MV-4-11 (cell line): ENCODE results near the gene ANXA5.
"Not testable (repeated sequence)": the region's sequence is repeated elsewhere in the genome, so short reads cannot be mapped to it uniquely, and the experiment has no call there.

Experiments
- DNase-seq: peaks from one replicate; lab custom pipeline; 2025; lab: John Stamatoyannopoulos, UW

The ANXA5 gene

DNA sequence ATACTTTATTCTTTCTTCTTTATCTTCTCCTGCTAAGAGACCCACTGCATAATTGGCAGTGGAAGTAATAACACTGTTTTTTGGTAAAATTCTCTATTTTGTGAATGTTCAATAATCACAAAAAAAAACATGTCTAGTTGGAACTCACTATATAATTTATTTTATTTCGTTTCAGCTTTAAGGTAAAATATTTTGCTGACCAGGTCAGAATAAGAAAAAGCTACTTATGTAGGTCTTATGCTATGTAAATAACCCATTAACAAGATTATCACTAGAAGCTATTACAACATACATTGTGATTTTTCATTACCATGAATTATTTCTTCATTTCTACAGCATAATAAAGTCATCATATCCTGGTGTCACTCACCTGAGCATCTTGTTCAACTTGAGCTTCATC lies 19.3 kb downstream of the ANXA5 start:
- DNase-seq, result no peak

DNA sequence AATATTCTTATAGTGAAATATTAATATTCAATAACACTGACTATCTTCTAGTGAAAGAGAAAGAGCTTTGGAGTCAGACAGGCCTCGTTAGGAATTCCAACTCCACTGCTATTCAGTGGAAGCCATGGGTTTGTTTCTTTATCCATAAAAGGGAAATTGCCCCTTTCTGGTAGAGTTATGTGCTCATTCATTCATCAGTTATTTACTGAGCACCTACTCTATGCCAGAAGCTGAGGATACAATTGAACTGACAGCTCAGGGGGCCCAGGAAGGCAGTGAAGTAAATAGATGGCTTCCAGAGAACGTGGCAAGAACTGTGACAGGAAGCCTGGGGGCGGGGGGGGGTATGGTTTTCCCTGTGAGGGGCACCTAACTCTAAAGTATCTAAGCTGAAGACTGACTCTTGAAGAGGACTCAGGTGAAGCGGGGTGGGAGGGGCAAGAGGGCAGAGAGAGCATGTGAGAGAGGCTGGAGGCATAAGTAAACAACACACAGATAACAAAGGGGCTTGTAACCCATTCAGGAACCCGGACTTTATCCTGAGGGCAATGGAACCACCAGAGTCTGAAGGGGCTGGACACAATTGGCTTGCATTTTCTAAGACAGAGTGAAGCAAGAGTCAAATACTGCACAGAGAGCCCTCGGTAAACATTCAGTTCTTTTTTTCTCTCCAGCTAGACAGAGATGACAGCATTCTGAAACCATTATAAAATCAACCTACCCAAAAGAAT lies 20.3 kb downstream of the ANXA5 start:
- no peak for DNase-seq

DNA sequence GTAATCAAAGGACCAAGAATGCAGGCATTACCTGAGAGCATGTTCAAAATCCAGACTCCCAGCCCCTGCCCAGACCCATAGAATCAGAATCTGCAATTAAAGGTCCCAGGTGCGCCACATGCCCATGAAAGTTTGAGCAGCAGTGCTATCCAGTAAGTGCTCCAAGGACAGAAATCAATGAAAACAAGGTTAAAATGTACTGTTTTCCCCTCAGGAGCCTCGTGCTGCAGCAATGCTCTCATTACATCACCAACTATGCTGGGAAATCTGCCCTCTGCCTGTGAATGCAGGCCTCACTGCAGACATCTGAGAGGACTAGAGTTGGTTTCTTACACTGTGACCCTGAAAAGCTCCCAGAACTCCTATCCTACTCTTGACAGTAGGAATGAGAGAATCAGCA lies 21.1 kb downstream of the ANXA5 start:
- DNase-seq, result no peak

DNA sequence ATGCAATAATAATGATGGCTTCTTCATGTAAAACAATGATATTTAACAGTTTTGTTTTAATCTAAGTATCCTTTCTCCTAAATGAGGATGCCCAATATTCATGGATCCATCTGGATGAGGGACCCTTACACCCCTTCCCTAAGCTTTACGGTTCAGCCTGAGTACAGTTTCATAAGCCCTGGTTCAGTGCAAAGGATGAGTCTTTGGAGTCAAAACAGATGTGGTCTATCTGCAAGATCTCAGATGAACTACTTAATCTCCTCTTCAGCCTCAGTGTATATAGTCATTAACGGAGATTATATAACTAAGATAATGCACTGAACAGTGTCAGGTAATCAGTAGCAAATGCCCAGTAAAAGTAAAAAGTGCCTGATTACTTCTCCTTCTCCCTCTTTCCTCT lies 22.1 kb downstream of the ANXA5 start:
- DNase-seq, result no peak

DNA sequence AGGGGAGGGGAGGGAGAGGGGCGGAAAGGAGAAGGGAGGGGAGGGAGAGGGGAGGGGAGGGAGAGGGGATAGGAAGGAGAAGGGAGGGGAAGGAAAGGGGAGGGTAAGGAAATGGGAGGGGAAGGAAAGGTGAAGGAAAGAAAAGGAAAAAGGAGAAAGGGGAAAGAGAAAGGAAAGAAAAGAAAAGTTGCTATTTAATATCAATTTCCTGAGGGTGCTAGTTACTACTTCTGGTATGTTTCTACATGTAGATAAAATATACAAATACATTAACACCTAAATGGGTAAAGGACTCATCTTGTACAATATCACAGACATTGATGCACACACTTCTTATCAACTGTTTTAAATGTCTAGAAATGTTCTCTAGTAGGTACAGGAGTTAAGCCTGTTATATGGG lies 22.6 kb downstream of the ANXA5 start:
- DNase-seq, result no peak

DNA sequence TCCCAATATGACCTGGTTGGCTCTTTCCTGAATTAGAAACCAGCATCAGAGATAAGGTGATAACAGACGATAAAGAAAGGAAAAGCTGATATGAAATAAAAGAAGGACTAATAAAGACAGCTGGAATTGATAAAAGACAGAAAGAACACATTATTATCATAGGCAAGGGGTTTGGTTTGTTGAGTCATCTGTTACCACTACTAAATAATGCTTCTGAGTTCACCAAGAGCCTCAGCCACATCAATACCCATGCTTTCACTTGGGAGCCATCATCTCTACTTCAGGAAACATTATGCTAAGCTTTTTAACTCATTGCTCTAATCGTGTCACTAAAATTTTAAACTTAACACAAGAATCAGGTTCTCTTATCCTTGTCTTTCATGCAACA lies 27.6 kb downstream of the ANXA5 start:
- no peak for DNase-seq

DNA sequence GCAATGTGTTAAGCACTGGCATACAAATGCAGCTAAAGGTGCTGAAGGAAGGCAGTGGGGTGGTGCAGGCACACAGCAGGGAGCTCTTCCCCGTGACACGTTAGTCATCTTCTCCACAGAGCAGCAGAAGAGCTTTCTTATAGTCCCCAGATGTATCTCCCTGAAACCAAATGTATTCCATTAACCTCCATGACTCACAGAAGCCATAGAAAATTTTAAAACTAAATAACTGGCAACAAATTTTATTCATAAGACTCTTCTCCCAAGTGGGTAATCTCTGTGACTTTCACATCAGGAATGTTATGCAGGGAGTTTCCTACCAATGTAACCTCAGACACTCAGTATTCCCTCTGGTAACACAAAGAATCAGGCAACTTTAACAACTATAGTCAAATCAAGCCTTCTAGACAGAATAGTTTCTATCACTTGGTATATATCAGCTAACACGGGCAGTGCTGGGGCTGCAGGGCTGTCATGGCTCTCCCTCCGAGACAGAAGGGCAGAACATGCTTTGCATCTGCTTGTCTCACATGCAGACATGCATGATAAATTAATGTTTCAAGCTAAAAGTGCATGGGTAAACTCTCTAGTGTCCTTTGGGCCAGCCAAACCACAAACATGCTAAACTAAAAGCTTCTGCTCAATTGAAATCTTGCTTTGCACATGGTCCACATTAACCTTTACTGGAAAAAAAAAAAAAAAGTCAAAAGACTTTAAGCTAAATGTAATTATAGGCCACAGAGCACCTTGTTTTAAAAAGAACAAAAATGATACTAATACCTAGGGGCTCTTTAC lies 28.2 kb downstream of the ANXA5 start:
- no peak for DNase-seq

DNA sequence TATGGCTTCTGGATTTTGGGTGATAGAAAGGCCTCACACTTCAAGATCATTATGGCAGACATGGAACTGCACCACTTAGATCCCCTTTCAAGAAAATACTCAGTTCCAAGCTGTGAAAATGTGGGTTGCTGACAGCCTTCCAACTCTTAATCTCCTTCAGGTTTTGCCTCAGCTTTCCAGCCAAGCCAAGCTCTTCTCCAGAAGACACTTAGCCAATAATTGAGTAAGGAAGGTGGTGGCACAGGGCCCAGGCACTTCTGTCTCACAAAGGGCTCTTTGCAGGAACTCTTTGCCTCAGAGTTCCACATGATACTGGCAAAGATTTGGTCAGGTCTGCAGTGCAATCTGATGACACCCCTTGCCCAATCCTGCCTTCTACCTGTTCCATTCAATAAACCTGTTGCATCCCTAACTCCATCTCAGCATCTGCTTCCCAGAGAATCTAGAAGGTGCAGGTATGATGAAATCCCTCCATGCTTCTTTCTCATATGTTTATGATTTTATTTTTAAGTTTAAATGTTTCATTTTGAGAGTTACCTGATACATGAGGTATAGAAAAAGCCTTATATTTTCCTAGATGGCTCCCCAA lies 30.6 kb downstream of the ANXA5 start:
- DNase-seq, result no peak

DNA sequence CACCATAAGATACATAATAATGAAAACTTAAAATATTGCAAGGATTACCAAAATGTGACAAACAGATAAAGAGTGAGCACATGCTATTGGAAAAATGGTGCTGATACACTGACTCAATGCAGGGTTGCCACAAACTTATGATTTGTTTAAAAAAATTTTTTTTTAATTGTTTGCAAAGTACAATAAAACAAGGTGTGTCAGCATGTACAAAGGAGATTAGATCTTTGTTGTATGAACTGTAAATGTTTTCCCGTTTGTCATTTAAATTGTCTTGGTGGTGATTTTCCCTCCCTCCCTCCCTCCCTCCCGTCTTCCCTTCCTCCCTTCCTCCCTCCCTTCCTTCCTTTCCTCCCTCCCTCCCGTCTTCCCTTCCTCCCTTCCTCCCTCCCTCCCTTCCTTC lies 31.4 kb downstream of the ANXA5 start:
- no peak for DNase-seq

DNA sequence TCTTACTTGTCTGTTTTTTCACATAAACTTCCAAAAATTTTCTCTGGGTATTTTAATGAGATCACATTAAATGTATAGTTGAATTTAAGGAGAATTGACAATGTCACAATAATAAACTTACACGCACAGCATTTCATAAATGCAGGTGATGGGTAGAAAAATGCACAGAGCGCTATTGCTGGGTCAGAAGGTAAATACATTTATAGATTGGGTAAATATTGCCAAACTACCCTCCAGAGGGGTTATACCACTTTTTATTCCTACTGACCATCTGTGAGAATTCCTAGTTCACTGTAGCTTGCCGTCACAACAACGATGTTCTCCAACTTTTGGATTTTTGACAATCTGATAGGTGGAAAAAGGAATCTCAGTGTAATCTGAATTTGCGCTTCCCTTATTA lies 34.6 kb downstream of the ANXA5 start:
- no peak for DNase-seq

DNA sequence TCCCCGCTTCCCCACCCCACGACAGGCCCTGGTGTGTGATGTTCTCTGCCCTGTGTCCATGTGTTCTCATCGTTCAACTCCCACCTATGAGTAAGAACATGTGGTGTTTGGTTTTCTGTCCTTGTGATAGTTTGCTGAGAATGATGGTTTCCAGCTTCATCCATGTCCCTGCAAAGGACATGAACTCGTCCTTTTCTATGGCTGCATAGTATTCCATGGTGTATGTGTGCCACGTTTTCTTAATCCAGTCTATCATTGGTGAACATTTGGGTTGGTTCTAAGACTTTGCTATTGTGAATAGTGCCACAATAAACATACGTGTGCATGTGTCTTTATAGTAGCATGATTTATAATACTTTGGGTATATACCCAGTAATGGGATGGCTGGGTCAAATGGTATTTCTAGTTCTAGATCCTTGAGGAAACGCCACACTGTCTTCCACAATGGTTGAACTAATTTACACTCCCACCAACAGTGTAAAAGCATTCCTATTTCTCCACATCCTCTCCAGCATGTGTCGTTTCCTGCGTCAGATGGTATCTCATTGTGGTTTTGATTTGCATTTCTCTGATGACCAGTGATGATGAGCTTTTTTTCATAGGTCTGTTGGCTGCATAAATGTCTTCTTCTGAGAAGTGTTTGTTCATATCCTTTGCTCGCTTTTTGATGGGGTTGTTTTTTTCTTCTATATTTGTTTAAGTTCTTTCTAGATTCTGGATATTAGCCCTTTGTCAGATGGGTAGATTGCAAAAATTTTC lies 36.4 kb downstream of the ANXA5 start:
- DNase-seq, result not testable (repeated sequence)

DNA sequence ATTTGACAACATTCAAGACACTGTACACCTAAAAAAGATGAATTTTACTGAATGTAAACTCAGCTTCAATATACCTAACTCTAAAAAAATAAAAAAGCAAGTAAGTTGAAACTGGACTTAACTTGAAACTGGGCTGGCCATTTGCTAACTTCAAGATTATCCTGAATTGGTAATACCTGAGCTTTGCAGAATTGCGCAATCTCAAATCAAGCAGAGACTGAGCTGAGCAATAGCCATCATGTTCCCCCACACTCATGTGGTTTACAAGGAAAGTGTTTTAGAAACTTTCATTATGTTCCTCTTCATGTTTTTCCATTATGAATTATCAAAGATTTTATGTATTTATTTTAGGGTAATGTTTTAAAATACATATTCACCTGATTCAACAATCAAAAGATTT lies 38.7 kb downstream of the ANXA5 start:
- DNase-seq, result no peak

DNA sequence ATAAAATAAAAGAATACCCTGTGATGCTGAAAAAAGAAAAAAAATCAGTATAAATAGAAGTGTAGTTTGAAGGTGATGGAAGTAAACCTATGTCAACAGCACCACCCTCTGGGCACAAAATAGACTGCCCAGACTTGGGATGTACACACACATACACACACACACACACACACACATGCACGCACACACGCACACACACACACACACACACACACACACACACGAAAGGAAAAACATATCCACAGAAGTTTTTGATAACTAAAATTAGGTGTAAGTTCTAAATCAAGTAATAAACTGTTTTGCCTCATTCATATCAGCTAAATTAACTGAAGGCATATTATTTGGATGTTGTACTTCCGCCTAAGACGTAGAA lies 40.5 kb downstream of the ANXA5 start:
- DNase-seq, result peak; percentile 49

DNA sequence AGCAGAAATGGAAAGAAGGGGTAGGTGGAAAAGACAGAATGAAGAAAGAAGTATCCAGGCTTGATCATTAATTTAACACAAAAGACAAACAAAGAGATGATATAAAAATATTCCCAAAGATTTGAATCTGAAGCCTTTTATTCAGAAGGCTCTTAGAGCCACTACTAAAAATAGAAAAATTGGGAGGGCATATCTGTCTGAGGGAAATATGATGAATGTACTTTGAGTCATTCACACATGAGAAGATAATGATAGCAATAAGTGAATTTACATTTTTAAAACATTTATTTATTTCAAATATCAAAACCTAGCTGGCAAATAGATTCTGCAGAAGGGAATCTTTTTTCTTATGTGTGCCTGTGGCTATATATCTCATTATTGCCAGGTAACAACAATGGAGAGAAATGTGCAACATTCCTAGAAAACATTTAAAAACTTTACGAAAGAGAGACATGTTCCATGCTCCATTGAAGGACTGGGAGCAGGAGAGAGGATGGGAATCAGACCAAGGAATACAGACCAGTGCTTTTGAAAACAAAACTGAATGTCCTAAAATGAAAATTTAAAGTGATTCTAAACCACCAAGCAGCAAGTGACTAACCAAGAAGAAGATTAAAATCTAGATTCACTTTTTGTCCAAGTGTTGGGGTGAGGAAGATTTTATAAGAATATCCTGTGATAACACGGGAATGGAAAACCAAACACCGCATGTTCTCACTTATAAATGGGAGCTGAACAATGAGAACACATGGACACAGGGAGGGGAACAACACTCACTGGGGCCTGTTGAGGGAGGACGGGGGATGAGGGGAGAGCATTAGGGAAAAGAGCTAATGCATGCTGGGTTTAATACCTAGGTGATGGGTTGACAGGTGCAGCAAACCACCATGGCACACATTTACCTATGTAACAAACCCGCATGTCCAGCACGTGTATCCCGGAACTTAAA lies 41.2 kb downstream of the ANXA5 start:
- DNase-seq, result no peak

DNA sequence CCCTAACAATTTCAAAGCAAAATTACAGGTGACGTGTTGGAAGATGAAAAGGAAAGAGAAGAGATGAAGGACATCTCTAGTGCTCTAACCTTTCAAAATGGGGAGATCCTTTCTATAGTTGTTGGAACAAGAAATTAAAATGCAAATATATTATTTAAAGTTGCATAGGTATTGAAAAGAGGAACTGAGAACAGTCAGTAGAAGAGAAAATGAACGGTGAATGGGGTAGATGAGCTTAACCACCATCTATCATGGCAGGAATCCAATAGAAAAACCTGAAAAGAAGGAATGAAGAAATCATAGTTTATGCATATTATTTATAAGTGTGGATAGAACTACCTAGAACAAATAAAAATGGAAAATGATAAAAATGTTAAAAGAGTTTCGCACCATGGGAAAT lies 42.0 kb downstream of the ANXA5 start:
- DNase-seq, result no peak

DNA sequence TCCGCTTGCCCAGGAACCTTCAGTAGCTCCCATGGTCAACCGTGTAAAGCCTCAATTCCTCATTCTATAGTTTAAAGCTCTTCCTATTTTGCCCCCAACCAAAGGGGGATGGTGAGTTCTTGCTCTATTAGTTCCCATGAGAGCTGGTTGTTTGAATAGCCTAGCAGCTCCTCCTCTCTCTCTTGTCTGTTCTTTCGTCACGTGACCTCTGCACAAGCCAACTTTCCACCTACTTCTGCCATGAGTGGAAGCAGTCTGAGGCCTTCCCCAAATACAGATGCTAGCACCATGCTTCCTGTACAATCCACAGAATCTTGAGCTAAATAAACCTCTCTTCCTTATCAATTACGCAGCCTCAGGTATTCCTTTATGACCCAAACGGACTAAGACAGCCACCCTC lies 42.8 kb downstream of the ANXA5 start:
- DNase-seq, result no peak

DNA sequence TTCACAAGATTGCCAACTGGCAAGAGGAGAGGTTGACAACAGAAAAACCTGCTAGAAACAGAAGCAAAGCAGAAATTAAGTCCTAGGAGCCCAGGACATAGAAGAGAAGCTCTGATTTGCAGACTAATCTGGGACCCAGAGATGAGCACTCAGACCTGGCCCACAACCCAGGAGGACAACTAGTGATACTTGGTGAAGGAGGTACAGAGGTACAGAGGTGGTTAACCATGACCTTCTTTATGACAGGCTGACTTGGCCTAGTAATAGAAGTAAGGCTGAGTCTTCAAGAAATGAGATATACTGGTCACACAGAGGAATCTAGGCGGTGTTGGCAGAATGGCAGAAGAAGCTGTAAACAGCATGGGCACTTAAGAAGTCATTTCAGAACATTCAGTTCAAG lies 43.6 kb downstream of the ANXA5 start:
- no peak for DNase-seq

DNA sequence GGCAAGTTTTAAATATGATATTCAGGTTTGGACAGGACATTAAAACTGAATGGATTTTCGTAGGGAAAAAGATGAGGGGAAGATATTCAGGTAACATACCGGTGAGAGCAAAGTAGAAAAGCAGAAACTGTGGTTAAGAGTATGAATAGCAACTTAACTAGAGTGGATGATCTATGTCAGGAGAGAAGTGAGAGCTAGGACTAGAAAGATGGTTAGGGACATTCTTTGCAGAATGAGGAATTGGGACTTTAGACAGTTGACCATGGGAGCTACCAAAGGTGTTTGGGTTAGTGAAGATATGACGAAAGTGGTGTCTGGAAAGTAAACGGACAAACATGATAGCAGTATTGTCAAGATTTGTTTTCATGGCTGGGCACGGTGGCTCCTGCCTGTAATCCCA lies 45.2 kb downstream of the ANXA5 start:
- DNase-seq, result peak; percentile 78

DNA sequence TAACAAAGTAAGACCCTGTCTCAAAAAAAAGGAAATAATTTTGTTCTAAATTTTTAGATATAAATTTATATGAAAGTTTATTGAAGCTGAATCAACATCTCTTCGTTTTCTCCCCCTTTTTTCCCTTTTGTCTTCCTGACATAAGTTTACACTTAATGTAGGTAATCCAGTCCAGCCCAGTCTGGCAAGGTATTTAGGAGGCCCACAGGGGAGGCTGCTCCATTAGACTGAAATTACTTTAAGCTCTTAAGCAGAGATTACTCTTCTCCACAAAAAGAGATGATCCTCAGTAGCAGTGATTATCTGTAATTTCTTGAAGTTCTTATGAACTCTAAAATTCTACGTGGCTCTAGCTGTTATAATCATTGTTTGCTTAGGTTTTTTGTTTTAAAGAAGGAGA lies 46.0 kb downstream of the ANXA5 start:
- DNase-seq, result no peak

DNA sequence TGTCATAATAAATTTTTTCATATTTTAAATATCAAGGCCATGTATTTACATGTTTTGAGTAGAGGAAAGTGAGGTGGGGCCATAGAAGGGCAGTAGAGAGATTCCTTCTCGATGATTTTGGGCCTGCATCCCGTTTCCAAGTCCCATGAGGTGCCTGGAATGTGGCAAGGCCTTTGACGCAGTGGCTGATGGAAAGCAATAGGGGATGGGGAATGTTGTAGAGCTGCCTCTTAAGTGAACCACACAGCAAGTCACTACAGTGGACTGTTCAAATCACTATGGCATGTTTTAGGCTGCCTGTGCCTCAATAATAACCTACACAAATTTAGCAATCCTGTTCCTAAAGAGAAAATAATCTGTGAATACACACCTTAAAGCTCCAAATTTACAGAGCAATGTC lies 48.3 kb downstream of the ANXA5 start:
- DNase-seq, result no peak

DNA sequence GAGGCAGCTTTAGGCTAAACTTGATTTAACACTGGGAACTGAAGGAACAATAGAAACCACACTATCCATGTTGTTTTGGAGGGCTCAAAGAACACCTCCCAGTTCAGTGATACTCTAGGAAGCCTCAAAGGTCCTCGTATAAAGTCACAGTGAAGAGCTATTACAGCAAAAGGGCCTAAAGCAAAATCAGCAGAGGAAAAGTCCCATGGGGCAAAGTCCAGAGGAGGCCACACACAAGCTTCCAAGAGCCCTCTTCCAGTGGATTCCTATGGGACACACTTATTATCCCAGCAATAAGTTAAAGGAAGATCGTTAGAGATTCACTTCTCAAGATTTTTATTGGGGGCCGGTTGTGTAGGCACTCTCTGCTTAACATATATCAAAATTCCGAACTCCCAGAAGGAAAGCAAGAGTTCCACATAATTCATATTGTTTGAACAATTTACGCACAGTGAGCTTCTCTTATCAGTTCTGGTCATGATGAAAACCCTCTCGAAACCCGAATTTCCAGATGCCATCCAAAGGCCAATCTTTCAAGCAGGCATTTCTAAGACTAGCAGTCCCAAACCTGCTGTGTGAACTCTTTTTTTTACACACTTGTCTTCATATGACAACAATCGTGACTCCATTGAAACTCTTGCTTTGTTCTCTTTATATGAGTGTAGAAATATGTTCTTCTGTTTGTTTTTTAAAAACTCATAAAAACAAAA lies 53.7 kb downstream of the ANXA5 start:
- no peak for DNase-seq
